GM12873 (cell line): ENCODE data around the gene ITIH4.

Experiments used
- TF ChIP-seq, protein P1 (sequence below): IDR thresholded peaks from 2 replicates; pipeline ENCODE4 v1.5.1; 2012; ENCODE audit warnings: low read depth, mild to moderate bottlenecking, moderate library complexity, low read length, control low read depth; ENCODE audit not compliant: insufficient read depth; ENCODE audit errors: missing control alignments

ITIH4 gene

DNA sequence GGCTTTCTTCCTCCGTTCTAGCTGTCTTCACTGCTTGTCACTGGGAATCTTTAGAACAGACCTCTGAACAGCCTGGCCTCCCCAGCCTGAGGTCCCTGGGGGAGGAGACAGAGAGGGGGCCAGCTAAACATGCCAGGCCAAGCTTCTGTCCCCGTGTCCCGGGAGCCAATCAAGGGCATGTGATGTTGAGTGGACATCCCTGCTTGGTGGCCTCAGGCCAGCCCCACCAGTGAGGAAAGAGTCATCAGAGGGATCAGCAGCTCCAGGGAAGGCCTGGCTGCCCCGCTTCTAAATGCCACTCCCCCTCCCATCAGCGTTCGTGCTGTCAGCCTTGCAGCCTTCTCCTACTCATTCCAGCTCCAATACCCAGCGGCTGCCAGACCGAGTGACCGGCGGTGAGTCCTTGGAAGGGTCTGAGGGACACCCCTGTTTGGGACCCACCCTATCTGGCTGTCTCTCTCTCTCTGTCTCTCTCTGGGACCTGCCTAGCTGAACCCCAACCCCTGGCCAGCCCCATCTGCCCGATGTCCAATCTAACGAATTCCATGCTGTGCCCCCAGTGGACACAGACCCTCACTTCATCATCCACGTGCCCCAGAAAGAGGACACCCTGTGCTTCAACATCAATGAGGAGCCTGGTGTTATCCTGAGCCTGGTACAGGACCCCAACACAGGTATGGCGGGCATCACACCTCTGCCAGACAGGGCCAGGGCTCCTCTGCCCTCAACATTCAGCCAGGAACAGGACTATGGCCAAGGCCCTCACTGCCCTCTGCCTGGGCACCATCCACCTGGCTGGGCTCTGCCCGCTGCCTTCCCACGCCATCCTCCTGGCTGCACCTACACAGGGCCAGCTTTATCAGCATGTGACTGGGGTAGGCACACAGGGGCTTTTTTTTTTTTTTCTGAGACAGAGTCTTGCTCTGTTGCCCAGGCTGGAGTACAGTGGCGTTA lies 42.5 kb downstream of the ITIH4 start:
- TF ChIP-seq, protein P1, sequence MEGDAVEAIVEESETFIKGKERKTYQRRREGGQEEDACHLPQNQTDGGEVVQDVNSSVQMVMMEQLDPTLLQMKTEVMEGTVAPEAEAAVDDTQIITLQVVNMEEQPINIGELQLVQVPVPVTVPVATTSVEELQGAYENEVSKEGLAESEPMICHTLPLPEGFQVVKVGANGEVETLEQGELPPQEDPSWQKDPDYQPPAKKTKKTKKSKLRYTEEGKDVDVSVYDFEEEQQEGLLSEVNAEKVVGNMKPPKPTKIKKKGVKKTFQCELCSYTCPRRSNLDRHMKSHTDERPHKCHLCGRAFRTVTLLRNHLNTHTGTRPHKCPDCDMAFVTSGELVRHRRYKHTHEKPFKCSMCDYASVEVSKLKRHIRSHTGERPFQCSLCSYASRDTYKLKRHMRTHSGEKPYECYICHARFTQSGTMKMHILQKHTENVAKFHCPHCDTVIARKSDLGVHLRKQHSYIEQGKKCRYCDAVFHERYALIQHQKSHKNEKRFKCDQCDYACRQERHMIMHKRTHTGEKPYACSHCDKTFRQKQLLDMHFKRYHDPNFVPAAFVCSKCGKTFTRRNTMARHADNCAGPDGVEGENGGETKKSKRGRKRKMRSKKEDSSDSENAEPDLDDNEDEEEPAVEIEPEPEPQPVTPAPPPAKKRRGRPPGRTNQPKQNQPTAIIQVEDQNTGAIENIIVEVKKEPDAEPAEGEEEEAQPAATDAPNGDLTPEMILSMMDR: no peak

DNA sequence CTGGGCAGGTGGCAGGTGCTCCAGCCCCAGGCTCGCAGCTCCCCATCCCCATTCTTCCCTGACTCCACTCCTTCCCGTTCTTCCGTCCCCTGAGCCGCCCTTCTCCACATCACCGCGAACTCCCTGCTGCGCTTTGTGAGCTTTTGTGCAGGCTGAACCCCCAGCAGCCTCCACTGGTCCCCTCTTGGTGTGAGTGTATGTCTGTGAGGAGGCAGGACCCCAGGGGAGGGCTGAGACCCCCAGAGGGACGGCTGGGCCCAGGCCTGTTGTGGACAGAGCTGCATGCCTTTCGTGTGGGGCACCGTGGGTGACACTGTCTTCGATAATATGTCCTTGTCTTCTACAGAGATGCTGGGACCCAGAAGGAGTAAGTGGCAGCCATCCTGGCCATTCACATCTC lies 43.2 kb downstream of the ITIH4 start:
- TF ChIP-seq, protein P1: no peak

DNA sequence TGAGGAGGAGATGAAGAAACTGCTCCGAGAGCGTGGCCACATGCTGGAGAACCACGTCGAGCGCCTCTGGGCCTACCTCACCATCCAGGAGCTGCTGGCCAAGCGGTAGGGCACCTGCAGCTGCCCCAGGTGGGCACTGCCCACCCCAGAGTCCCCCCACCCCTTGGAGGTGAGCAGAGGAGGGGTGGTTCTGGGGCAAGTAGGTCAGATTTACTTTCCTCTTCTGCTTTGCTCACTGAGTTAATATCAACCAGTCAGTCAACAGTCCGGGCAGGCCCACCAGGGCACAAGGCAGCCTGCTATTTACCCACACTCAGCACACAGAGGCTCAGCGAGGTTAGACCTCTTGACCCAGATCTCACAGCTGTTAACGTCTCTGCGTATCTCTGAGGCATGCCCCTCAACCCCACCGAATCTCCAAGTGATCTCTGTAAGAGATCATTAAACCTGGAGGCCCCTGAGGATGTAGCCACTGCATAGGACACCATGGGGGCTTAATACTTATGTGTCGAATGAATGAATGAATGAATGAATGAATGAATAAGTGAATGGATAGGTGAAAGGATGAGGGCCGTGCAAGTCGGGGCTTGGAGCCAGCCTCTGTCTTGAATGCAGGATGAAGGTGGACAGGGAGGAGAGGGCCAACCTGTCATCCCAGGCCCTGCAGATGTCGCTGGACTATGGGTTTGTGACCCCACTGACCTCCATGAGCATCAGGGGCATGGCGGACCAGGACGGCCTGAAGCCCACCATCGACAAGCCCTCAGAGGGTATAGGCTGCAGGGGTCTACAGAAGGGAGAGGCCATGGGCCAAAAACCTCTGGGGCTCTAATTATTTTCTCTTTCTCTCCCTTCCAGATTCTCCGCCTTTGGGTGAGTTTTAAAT lies 43.9 kb downstream of the ITIH4 start:
- TF ChIP-seq, protein P1: no peak

- TF ChIP-seq, protein P1: no peak
Measured at GRCh38 chr3:52784931-52785590, 45.4 kb downstream of the ITIH4 start.

GRCh38 chr3:52784021-52784621 lies 46.4 kb downstream of the ITIH4 start:
- TF ChIP-seq, protein P1: no peak

DNA sequence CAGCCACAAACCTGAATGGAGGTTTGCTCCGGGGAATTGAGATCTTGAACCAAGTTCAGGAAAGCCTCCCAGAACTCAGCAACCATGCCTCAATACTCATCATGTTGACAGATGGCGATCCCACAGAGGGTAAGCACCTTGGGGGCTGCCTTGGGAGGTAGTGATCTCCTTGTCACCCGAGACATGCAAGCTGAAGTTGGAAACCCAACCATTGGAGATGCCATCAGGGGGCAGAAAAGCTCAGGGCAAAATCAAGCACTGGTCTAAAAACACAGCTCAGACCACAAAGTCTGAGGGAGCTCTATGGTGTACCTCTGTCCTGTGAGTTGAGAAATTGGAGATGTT lies 47.3 kb downstream of the ITIH4 start:
- TF ChIP-seq, protein P1: no peak
